K562 (cell line): ENCODE data around the gene CSPG5. TPM values are rescaled to one million over a fixed set of nuclear protein-coding genes. Genes with fewer than 3 reads are reported as not detected.
A peak's percentile ranks its signal among the peaks of the same experiment; 100 is the strongest.

ENCODE experiments used
- ATF6 ChIP-seq: sonication (generic); formaldehyde crosslinking; IDR thresholded peaks from 2 replicates; pipeline ENCODE4 v1.4.0; 2020; ENCODE audit warnings: mild to moderate bottlenecking, missing genetic modification reagents
- BRF1 ChIP-seq: IDR thresholded peaks from 3 replicates; pipeline ENCODE4 v1.6.1; 2011; ENCODE audit warnings: borderline replicate concordance, mild to moderate bottlenecking; ENCODE audit not compliant: insufficient read length; ENCODE audit errors: extremely low read depth
- C11orf30 ChIP-seq: fragments of 450-650 bp; IDR thresholded peaks from 2 replicates; pipeline ENCODE4 v1.6.1; 2016; ENCODE audit warnings: low read depth, mild to moderate bottlenecking
- CAMTA2 ChIP-seq: fragments of 250-450 bp; sonication (Bioruptor Pico); conservative IDR thresholded peaks from 2 replicates; pipeline ENCODE4 v1.5.1; 2022
- CBX2 ChIP-seq: fragments of 200-600 bp; sonication (generic); IDR thresholded peaks from one replicate; pipeline ENCODE4 v1.6.1; 2012; ENCODE audit warnings: mild to moderate bottlenecking, low read length, inconsistent platforms; ENCODE audit not compliant: insufficient read depth, poor library complexity, severe bottlenecking
- CXXC5 ChIP-seq: fragments of 250-450 bp; sonication (Bioruptor Pico); IDR thresholded peaks from 2 replicates; pipeline ENCODE4 v1.8.0; 2022; ENCODE audit warnings: inconsistent platforms, mild to moderate bottlenecking, moderate library complexity
- GABPA ChIP-seq: fragments of 200-800 bp; sonication (Bioruptor generic); conservative IDR thresholded peaks from 2 replicates; pipeline ENCODE4 v1.6.1; 2016; ENCODE audit warnings: low read depth, missing genetic modification characterization, missing compliant biosample characterization
- PHTF2 ChIP-seq: fragments of 250-450 bp; sonication (Bioruptor Pico); IDR thresholded peaks from 2 replicates; pipeline ENCODE4 v1.5.0; 2021; ENCODE audit warnings: mild to moderate bottlenecking
- POLR2A ChIP-seq: fragments of 450-650 bp; conservative IDR thresholded peaks from 2 replicates; pipeline ENCODE4 v1.6.1; 2016
- POLR2AphosphoS2 ChIP-seq: IDR thresholded peaks from 2 replicates; pipeline ENCODE4 v1.6.1; 2012; ENCODE audit warnings: low read length, improper control_type of control experiment
- POLR2B ChIP-seq: fragments of 450-650 bp; IDR thresholded peaks from 2 replicates; pipeline ENCODE4 v1.6.1; 2018; ENCODE audit warnings: low read depth; ENCODE audit not compliant: partially characterized antibody
- PRDM10 ChIP-seq: fragments of 450-650 bp; IDR thresholded peaks from 2 replicates; pipeline ENCODE4 v1.6.1; 2018; ENCODE audit not compliant: partially characterized antibody
- SP1 ChIP-seq: sonication (generic); formaldehyde crosslinking; IDR thresholded peaks from 2 replicates; pipeline ENCODE4 v1.8.1; 2022; ENCODE audit warnings: mild to moderate bottlenecking, missing genetic modification reagents
- SRF ChIP-seq, 2 experiments: fragments of 250-450, 450-650 bp in 1 of 2; sonication (Bioruptor Pico) in 1 of 2; sonication (generic) in 1 of 2; formaldehyde crosslinking; IDR thresholded peaks; 2 replicates each; pipeline versions ENCODE4 v1.5.0 to v1.5.1; 2020 to 2022; ENCODE audit warnings: mild to moderate bottlenecking in 1 of 2, missing genetic modification reagents in 1 of 2
- SRSF1 ChIP-seq: fragments of 200-400 bp; formaldehyde crosslinking; IDR thresholded peaks from 2 replicates; pipeline ENCODE4 v1.6.1; 2017; ENCODE audit warnings: mild to moderate bottlenecking, low read depth, low read length, moderate library complexity
- TEAD1 ChIP-seq, 2 experiments: fragments of 450-650 bp in 1 of 2; sonication (generic) in 1 of 2; formaldehyde crosslinking; IDR thresholded peaks; 2 replicates each; pipeline versions ENCODE4 v1.4.0 to v1.8.0; 2020 to 2022; ENCODE audit warnings: mild to moderate bottlenecking in 2 of 2, missing genetic modification reagents in 1 of 2
- ZEB2 ChIP-seq: fragments of 450-650 bp; IDR thresholded peaks from 2 replicates; pipeline ENCODE4 v1.6.1; 2016
- ZNF274 ChIP-seq: IDR thresholded peaks from 2 replicates; pipeline ENCODE4 v1.6.1; 2011; ENCODE audit warnings: low read depth, mild to moderate bottlenecking, low read length, moderate library complexity, borderline replicate concordance
- ZNF507 ChIP-seq: conservative IDR thresholded peaks from 2 replicates; pipeline ENCODE4 v1.6.1; 2017; ENCODE audit warnings: missing genetic modification characterization, missing compliant biosample characterization
- ZNF740 ChIP-seq, 3 experiments: fragments of 200-800 bp in 1 of 3; sonication (Bioruptor generic) in 1 of 3; sonication (generic) in 1 of 3; formaldehyde crosslinking in 1 of 3; IDR thresholded peaks; 2 replicates each; pipeline versions ENCODE4 v1.6.1 to v1.8.0; 2016 to 2022; ENCODE audit warnings: mild to moderate bottlenecking in 2 of 3, missing compliant biosample characterization in 2 of 3, missing genetic modification characterization in 2 of 3, missing genetic modification reagents in 1 of 3
- polyA plus RNA-seq, 8 experiments: library from polyadenylated mRNA; depleted of rRNA in 4 of 8; stranded (reverse) in 5 of 8; unstranded in 3 of 8; fragments of >200 nt; fragmentation: Nextera tagmentation in 2 of 8; fragmentation: Illumina TruSeq in 1 of 8; extraction: Ambion mirVana in 2 of 8; extraction: Trizol in 1 of 8; gene quantifications; 2 replicates each; pipeline versions ENCODE4 v1.2.1 to v1.2.3, GENCODE V29; 2011 to 2014; ENCODE audit warnings: inconsistent platforms in 1 of 8, missing spikeins in 1 of 8
- total RNA-seq, 7 experiments: library from RNA; depleted of rRNA in 6 of 7; stranded (reverse); fragments of >200 nt in 6 of 7; fragmentation: Illumina TruSeq in 2 of 7; extraction: Trizol in 2 of 7; gene quantifications; 2 replicates each; pipeline versions ENCODE4 v1.2.1 to v1.2.3, GENCODE V29; 2011 to 2021; ENCODE audit warnings: low replicate concordance in 1 of 7

The CSPG5 gene
- total and polyA plus RNA-seq, 9 of the 15 experiments (the other 6 are each of a cell fraction or from before 2014, with no cell fraction given): 0.06 to 3.3 (median 2.4) TPM

GRCh38 chr3:47583320-47584075 is 4.8 kb upstream of the CSPG5 start (continued):
- TF ChIP-seq C11orf30: no peak
- TF ChIP-seq BRF1: no peak
- no peak for TF ChIP-seq GABPA (tag)
- no peak for TF ChIP-seq PHTF2 (CRISPR knock-in tag)
- no peak for TF ChIP-seq ZEB2
- TF ChIP-seq PRDM10: no peak
- no peak for TF ChIP-seq CXXC5 (CRISPR knock-in tag)
- TF ChIP-seq POLR2B: peak; percentile 20
- TF ChIP-seq CBX2: no peak
- TF ChIP-seq SRF (CRISPR knock-in tag; IDR thresholded peaks at IDR 0.05): no peak
- TF ChIP-seq ZNF507: no peak
- TF ChIP-seq ZNF274: no peak
- 0 out of 2 replicates have a peak, but pooled peaks have one; percentile 15 for TF ChIP-seq ZNF740 (CRISPR knock-in tag; IDR thresholded peaks at IDR 0.05)
- no peak for TF ChIP-seq ZNF740 (tag; IDR thresholded peaks at IDR 0.05)
- TF ChIP-seq SP1: no peak
- TF ChIP-seq POLR2A: peak; percentile 54
- TF ChIP-seq ATF6 (CRISPR knock-in tag): no peak
- no peak for TF ChIP-seq TEAD1 (CRISPR knock-in tag; IDR thresholded peaks at IDR 0.05)
- TF ChIP-seq SRSF1: no peak
- TF ChIP-seq POLR2AphosphoS2: 0 out of 2 replicates have a peak, but pooled peaks have one; percentile 26
- 0 out of 2 replicates have a peak, but pooled peaks have one; percentile 30 for TF ChIP-seq CAMTA2 (CRISPR knock-in tag)
